ENCODE results near the gene ANKRD36.
"Not testable (repeated sequence)": the region's sequence is repeated elsewhere in the genome, so short reads cannot be mapped to it uniquely, and the experiment has no call there.

ANKRD36 gene

GRCh38 chr2:97113050-97113881 is at the start of gene ANKRD36:
Gene ANKRD36, plus strand, starts transcription at chr2:97113153. Its CDS starts 587 bp downstream, at chr2:97113740.
- H3K4me1 ChIP-seq (ENCODE audit: control insufficient read depth in 2 of 2, insufficient read depth in 2 of 2, low read length in 2 of 2); H3K36me3 ChIP-seq (ENCODE audit: control insufficient read depth in 2 of 2, insufficient read depth in 2 of 2, low read length in 2 of 2); H3K27me3 ChIP-seq (ENCODE audit: control insufficient read depth in 2 of 2, insufficient read depth in 2 of 2, low read length in 2 of 2); H3K9me3 ChIP-seq (ENCODE audit: control insufficient read depth in 2 of 2, low read length in 2 of 2): not testable (repeated sequence)
- peak within 1 kb of the TSS; percentile 72 to 84 for H3K9ac ChIP-seq (ENCODE audit: low read depth in 1 of 2, low read length in 2 of 2)
- H3K27ac ChIP-seq (ENCODE audit: low read depth in 2 of 2, low read length in 2 of 2), result peak within 1 kb of the TSS; percentile 88 to 94
- H3K4me3 ChIP-seq (ENCODE audit: low read length in 2 of 2), result peak within 1 kb of the TSS; percentile 65 to 84

DNA sequence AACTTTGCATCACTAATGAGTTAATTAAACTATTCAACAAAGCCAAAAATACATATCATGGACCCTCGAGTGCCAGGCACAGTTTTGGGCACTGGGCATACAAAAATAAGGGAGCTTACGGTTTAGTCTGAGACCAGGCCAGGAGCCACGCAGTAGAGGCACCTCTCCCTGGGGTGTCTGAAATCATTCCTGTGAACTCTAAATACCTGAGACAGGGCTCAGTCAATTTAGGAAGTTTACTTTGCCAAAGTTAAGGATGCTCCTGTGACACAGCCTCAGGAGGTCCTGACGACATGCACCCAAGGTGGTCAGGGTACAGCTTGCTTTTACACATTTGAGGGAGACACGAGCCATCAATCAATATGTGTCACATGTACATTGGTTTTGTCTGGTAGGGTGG is 46.9 kb upstream of the ANKRD36 start:
- not testable (repeated sequence) for H3K9ac ChIP-seq (ENCODE audit: low read depth in 1 of 2, low read length in 2 of 2); H3K4me1 ChIP-seq (ENCODE audit: control insufficient read depth in 2 of 2, insufficient read depth in 2 of 2, low read length in 2 of 2); H3K27ac ChIP-seq (ENCODE audit: low read depth in 2 of 2, low read length in 2 of 2); H3K9me3 ChIP-seq (ENCODE audit: control insufficient read depth in 2 of 2, low read length in 2 of 2); H3K27me3 ChIP-seq (ENCODE audit: control insufficient read depth in 2 of 2, insufficient read depth in 2 of 2, low read length in 2 of 2); H3K36me3 ChIP-seq (ENCODE audit: control insufficient read depth in 2 of 2, insufficient read depth in 2 of 2, low read length in 2 of 2); H3K4me3 ChIP-seq (ENCODE audit: low read length in 2 of 2)

GRCh38 chr2:97067279-97068004 is 45.5 kb upstream of the ANKRD36 start:
- Histone ChIP-seq H3K9ac (ENCODE audit: low read depth in 1 of 2, low read length in 2 of 2) (no peak overlapping the region), H3K4me3 (ENCODE audit: low read length in 2 of 2) (no peak overlapping the region), H3K27me3 (ENCODE audit: control insufficient read depth in 2 of 2, insufficient read depth in 2 of 2, low read length in 2 of 2) (no peaks in the 10 kb centered on the region), H3K27ac (ENCODE audit: low read depth in 2 of 2, low read length in 2 of 2) (no peak overlapping the region), H3K4me1 (ENCODE audit: control insufficient read depth in 2 of 2, insufficient read depth in 2 of 2, low read length in 2 of 2) (no peaks in the 10 kb centered on the region), H3K36me3 (ENCODE audit: control insufficient read depth in 2 of 2, insufficient read depth in 2 of 2, low read length in 2 of 2) (no peaks in the 10 kb centered on the region), H3K9me3 (ENCODE audit: control insufficient read depth in 2 of 2, low read length in 2 of 2) (no peaks in the 10 kb centered on the region)

- Histone ChIP-seq H3K9ac (ENCODE audit: low read depth in 1 of 2, low read length in 2 of 2) (no peak overlapping the region), H3K9me3 (ENCODE audit: control insufficient read depth in 2 of 2, low read length in 2 of 2) (no peaks in the 10 kb centered on the region), H3K27ac (ENCODE audit: low read depth in 2 of 2, low read length in 2 of 2) (no peak overlapping the region), H3K27me3 (ENCODE audit: control insufficient read depth in 2 of 2, insufficient read depth in 2 of 2, low read length in 2 of 2) (no peaks in the 10 kb centered on the region), H3K4me1 (ENCODE audit: control insufficient read depth in 2 of 2, insufficient read depth in 2 of 2, low read length in 2 of 2) (no peaks in the 10 kb centered on the region), H3K4me3 (ENCODE audit: low read length in 2 of 2) (no peak overlapping the region), H3K36me3 (ENCODE audit: control insufficient read depth in 2 of 2, insufficient read depth in 2 of 2, low read length in 2 of 2) (no peaks in the 10 kb centered on the region)
Measured at GRCh38 chr2:97068074-97068473, 44.9 kb upstream of the ANKRD36 start.

- H3K4me1 ChIP-seq (ENCODE audit: control insufficient read depth in 2 of 2, insufficient read depth in 2 of 2, low read length in 2 of 2); H3K9ac ChIP-seq (ENCODE audit: low read depth in 1 of 2, low read length in 2 of 2); H3K9me3 ChIP-seq (ENCODE audit: control insufficient read depth in 2 of 2, low read length in 2 of 2); H3K27ac ChIP-seq (ENCODE audit: low read depth in 2 of 2, low read length in 2 of 2); H3K4me3 ChIP-seq (ENCODE audit: low read length in 2 of 2); H3K36me3 ChIP-seq (ENCODE audit: control insufficient read depth in 2 of 2, insufficient read depth in 2 of 2, low read length in 2 of 2); H3K27me3 ChIP-seq (ENCODE audit: control insufficient read depth in 2 of 2, insufficient read depth in 2 of 2, low read length in 2 of 2): not testable (repeated sequence)
Measured at GRCh38 chr2:97068722-97069121, 44.2 kb upstream of the ANKRD36 start.

DNA sequence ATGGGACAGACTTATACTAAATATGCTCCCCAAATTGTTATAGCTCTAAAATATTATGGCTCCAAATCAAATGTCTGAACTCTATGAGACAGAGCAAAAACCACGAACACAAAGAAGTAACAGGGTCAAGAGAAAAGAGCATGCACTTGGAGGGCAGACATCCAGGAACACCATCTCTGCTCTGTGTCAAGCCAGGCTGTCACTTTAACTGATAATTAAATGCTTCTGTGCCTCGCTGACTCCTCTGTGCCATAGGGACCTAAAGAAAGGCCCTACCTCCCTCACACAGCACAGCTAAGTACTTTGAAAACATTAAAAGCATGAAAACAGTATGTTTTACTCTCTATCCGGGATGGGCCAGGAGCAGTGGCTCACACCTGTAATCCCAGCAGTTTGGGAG is 42.0 kb upstream of the ANKRD36 start:
- not testable (repeated sequence) for H3K27ac ChIP-seq (ENCODE audit: low read depth in 2 of 2, low read length in 2 of 2); H3K36me3 ChIP-seq (ENCODE audit: control insufficient read depth in 2 of 2, insufficient read depth in 2 of 2, low read length in 2 of 2); H3K9me3 ChIP-seq (ENCODE audit: control insufficient read depth in 2 of 2, low read length in 2 of 2); H3K27me3 ChIP-seq (ENCODE audit: control insufficient read depth in 2 of 2, insufficient read depth in 2 of 2, low read length in 2 of 2); H3K4me1 ChIP-seq (ENCODE audit: control insufficient read depth in 2 of 2, insufficient read depth in 2 of 2, low read length in 2 of 2); H3K4me3 ChIP-seq (ENCODE audit: low read length in 2 of 2); H3K9ac ChIP-seq (ENCODE audit: low read depth in 1 of 2, low read length in 2 of 2)

DNA sequence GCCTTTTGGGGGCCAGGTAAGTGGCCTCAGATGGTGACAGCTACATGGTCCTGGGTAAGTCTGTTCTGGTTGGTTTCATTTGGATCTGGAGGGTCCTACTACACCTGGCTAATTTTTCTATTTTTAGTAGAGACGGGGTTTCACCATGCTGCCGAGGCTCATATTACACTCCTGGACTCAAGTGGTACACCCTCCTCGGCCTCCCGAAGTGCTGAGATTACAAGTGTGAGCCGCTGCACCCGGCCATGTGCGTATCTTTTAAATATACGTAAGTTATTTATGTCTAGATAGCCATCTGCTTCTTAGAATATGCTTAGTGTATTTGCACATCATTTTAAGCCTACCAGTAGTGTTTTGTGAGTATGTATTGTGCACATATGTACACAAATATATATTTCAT is 35.7 kb upstream of the ANKRD36 start:
- H3K27ac ChIP-seq (ENCODE audit: low read depth in 2 of 2, low read length in 2 of 2); H3K36me3 ChIP-seq (ENCODE audit: control insufficient read depth in 2 of 2, insufficient read depth in 2 of 2, low read length in 2 of 2); H3K9me3 ChIP-seq (ENCODE audit: control insufficient read depth in 2 of 2, low read length in 2 of 2); H3K27me3 ChIP-seq (ENCODE audit: control insufficient read depth in 2 of 2, insufficient read depth in 2 of 2, low read length in 2 of 2); H3K4me3 ChIP-seq (ENCODE audit: low read length in 2 of 2); H3K4me1 ChIP-seq (ENCODE audit: control insufficient read depth in 2 of 2, insufficient read depth in 2 of 2, low read length in 2 of 2); H3K9ac ChIP-seq (ENCODE audit: low read depth in 1 of 2, low read length in 2 of 2): not testable (repeated sequence)

DNA sequence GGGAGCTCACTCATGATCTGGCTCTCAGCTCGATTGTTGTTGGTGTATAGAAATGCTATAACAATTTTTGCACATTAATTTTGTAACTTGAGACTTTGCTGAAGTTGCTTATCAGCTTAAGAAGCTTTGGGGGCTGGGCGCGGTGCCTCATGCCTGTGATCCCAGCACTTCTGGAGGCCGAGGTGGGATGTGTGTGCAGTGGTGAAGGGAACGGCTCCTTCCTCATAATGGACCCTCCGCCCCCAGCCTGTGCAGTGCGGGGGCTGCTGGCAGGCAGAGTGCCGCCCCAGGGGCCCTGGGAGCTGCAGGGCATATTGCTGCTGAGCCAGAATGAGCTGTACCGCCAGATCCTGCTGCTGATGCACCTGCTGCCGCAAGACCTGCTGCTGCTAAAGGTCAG is 32.1 kb upstream of the ANKRD36 start:
- not testable (repeated sequence) for H3K27ac ChIP-seq (ENCODE audit: low read depth in 2 of 2, low read length in 2 of 2); H3K4me1 ChIP-seq (ENCODE audit: control insufficient read depth in 2 of 2, insufficient read depth in 2 of 2, low read length in 2 of 2); H3K27me3 ChIP-seq (ENCODE audit: control insufficient read depth in 2 of 2, insufficient read depth in 2 of 2, low read length in 2 of 2); H3K4me3 ChIP-seq (ENCODE audit: low read length in 2 of 2); H3K9me3 ChIP-seq (ENCODE audit: control insufficient read depth in 2 of 2, low read length in 2 of 2); H3K9ac ChIP-seq (ENCODE audit: low read depth in 1 of 2, low read length in 2 of 2); H3K36me3 ChIP-seq (ENCODE audit: control insufficient read depth in 2 of 2, insufficient read depth in 2 of 2, low read length in 2 of 2)

- H3K9me3 ChIP-seq (ENCODE audit: control insufficient read depth in 2 of 2, low read length in 2 of 2); H3K27me3 ChIP-seq (ENCODE audit: control insufficient read depth in 2 of 2, insufficient read depth in 2 of 2, low read length in 2 of 2); H3K4me1 ChIP-seq (ENCODE audit: control insufficient read depth in 2 of 2, insufficient read depth in 2 of 2, low read length in 2 of 2); H3K4me3 ChIP-seq (ENCODE audit: low read length in 2 of 2); H3K36me3 ChIP-seq (ENCODE audit: control insufficient read depth in 2 of 2, insufficient read depth in 2 of 2, low read length in 2 of 2); H3K9ac ChIP-seq (ENCODE audit: low read depth in 1 of 2, low read length in 2 of 2); H3K27ac ChIP-seq (ENCODE audit: low read depth in 2 of 2, low read length in 2 of 2): not testable (repeated sequence)
Measured at GRCh38 chr2:97082206-97082605, 30.7 kb upstream of the ANKRD36 start.

GRCh38 chr2:97083516-97083915 is 29.4 kb upstream of the ANKRD36 start:
- H3K27me3 ChIP-seq (ENCODE audit: control insufficient read depth in 2 of 2, insufficient read depth in 2 of 2, low read length in 2 of 2); H3K27ac ChIP-seq (ENCODE audit: low read depth in 2 of 2, low read length in 2 of 2); H3K4me1 ChIP-seq (ENCODE audit: control insufficient read depth in 2 of 2, insufficient read depth in 2 of 2, low read length in 2 of 2); H3K9me3 ChIP-seq (ENCODE audit: control insufficient read depth in 2 of 2, low read length in 2 of 2); H3K4me3 ChIP-seq (ENCODE audit: low read length in 2 of 2); H3K9ac ChIP-seq (ENCODE audit: low read depth in 1 of 2, low read length in 2 of 2); H3K36me3 ChIP-seq (ENCODE audit: control insufficient read depth in 2 of 2, insufficient read depth in 2 of 2, low read length in 2 of 2): not testable (repeated sequence)

All from mucosa of rectum (tissue), 2 donors.